ENCODE measurements around the gene ABI3BP.

The ABI3BP gene

DNA sequence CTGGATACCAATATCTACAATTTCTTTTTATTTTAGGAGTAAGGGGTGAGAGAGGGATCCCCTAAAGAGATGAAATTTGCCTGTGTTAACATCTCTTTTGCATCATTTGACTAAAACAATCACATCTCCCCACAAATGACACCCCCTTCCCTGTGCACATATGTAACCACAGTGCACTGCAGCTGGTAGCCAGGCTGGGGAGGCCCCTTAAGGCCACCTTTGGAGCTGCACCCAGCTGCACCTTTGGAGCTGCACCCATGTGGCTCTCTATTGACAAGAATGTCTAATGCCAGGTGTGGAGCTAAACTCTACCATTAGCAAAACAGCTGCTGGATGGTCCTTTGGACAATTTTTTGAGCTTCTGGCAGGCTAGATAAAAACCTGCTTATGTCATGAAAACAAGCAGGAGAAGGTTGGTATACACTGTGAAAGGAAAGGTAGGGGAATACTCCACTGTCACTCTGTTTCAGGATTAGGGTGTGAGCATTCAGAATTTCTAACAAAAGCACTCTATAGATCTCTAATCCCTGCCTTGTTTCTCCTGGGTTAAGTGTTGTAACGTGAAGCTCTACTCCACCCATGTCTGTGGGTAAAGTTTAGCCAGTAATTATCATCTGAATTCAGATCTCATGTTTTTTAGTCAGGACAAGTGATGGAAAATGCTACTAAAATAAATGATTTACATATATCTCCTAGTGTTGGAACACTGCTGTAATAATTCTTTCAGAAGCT, 231.8 kb downstream of the ABI3BP start:
- no peak for DNase-seq

DNA sequence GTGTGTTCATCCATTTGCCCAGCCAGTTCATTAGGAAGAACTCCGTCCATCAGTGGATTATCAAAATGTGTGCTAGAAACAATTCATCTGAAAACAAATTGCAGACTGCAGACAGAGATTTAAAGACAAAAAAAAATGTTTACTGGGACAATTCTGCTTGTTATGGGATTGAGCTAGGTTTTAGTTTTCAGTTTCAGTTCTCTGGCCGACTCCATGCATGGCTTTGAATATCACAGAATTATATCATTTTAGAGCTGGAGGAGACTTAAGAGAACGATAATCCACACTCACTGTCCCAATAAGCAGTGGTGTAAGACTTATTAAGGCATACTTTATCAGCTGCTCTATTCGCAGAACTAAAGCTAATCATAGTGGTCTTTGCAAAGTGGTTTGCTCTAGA, 232.8 kb downstream of the ABI3BP start:
- no peak for DNase-seq

DNA sequence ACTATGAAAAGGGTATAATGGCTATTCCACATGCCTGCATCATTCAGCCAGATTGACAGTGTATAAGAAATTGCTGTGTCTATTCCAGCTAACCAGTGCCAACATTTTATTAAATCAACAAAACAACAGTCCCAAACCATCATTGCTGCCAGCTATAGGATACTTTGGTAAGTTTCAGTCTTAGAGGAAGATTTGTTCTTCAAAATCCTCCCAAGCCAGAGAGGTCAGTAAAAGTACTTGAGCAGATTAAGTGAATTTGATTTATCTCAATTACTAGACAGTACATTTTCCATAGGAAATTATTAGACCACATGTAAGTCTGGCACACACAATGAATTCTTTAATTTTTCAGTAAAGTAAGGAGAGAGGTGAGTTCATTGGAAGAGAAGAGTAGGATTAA, 233.3 kb downstream of the ABI3BP start:
- no peak for DNase-seq

DNA sequence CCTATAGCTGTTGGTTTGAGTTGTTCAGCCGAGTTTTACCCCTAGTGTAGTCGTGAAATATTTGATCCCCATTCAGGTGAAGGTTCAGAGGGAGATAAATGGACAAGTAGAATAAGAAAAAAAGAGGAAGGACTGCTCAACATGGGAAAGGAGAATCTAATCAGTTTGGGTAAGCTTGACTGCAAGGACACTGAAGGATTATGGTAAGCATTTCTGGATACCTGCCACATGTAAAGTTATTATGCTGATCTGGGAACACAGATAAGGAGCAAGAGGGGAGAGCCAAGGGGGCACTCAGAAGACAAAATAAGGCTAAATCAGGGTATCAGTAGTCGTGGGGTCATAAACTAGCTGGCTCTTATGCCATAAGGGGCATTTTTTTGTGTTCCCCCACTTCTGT, 234.1 kb downstream of the ABI3BP start:
- no peak for DNase-seq

DNA sequence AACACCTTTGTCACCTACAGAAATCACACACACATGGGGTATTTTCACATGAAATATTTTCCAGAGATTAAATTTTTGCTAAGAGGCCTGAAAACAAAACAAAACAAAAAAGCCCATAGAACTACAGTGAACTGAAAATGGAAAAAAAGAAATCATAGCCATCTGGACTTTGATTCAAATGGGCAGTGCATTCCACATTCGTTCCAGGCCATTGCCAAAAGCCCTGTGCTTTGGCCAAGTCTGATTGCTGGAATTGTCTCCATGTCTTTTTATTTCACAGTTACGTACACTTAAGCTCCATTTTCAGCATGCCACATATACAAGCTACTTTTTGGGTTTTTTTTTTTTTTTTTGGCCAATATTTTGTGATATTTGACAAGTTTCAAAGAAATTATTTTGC, 236.8 kb downstream of the ABI3BP start:
- no peak for DNase-seq

DNA sequence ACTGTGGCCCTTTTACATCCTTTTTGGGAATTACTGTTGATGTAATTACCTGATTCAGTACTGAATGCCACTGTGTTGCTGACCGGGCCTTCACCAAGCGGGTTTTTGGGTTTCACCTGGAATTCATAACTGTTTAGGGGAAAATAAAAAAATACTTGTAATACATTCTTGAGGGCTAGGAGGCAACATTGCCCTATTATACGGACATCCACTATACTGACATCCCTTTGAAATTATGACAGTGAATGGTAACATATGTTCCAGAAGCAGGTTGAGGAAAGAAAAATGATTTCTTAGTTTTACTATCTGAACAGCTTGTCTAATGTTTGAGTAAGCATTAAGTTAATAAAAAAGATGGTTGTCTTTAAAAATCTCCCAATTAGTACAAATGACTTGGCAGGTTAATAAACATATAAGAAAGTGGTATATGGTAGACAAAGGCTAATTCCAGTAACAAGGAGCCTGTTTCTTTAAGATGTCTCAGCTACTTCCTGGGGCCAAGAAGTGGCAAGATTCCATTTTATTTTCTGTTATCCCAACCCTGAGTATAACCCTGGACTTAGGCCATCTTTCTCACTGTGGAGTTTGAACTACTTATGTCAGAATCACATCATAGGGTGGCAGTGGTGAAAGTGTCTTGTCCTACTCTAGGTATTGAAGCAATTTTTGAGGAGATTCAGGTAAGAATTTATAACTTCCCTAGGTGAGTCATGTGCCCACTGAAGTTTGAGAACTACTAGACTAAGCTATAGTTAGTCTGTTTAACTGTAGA, 238.5 kb downstream of the ABI3BP start:
- no peak for DNase-seq

DNA sequence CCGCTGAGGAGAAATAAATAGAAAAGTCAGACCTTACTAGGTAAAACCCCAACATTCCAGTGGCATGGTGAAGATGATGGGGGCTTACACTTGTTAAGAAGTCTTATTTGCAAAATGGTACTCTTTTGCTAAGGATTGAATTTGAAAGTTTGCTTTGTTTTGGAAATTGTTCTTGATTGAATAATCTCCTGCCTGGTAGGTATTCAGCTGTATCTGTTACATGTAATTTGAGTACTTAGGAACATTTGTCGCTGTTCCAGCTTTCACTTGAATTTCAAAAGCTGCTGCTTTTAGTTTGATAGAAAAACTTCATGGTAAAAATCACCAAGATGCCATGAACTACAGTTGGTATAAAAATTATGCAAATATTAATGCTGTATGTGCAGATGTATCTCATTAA, 239.4 kb downstream of the ABI3BP start:
- no peak for DNase-seq

DNA sequence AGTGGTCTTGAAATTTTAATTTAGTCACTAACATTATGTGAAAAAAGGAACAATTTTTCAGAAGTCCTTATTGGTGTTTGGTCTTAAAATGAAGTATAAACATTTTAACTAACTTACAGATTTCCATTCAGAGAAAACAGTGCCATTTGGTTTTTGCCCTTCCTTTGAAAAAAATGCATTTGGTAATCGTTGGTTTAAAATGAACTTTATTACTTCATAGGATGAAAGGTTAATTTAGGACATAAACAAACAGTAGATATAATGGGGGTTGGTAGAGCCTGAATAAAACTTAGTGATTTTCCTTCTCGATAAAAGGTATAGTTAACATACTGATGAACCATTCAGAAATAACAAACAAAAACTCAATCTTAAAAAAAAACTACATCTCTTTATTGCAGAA, 244.3 kb downstream of the ABI3BP start:
- DNase-seq, result no peak

DNA sequence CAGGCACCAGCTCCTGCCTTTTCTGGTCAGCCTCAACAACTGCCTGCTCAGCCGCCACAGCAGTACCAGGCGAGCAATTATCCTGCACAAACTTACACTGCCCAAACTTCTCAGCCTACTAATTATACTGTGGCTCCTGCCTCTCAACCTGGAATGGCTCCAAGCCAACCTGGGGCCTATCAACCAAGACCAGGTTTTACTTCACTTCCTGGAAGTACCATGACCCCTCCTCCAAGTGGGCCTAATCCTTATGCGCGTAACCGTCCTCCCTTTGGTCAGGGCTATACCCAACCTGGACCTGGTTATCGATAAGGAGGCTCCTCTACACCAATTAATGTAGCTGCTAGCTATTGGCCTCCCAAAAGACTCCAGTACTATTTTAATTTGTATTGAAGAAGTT, 245.0 kb downstream of the ABI3BP start:
- no peak for DNase-seq

DNA sequence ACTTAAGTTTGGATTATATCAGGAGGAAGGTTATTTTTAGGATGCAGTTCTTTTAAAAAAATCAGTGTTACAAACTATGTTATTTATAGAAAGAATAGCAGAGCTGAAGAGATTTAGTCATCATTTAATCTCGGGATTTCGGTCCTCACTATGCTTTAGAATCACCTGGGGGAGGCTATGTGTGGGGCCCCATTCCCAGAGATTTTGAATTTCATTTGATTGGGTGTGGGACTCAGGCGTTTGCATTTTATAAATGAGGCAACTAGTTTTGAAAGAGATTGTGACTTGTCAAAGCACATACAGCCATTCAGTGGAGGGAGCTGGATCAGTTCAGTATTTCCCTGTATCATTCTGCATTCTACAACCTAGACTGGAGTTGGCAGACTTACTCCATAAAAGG, 247.1 kb downstream of the ABI3BP start:
- DNase-seq, result no peak

DNA sequence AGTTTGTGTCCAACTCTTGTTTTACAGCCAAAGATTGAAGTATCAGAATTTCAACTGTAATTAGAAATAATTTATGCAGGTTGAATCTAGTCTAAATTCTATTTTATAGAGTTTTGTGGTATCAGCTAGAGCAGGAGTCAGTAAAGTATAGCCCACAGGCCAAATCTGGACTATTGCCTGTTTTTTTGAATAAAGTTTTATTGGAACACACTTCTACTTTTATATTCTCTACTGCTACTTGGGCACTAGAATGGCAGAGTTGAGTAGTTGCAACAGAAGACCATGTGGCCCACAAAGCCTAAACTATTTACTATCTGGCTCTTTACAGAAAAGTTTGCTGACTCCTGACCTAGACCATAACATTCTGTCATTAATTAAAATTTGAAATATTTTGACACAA, 247.6 kb downstream of the ABI3BP start:
- DNase-seq, result no peak

DNA sequence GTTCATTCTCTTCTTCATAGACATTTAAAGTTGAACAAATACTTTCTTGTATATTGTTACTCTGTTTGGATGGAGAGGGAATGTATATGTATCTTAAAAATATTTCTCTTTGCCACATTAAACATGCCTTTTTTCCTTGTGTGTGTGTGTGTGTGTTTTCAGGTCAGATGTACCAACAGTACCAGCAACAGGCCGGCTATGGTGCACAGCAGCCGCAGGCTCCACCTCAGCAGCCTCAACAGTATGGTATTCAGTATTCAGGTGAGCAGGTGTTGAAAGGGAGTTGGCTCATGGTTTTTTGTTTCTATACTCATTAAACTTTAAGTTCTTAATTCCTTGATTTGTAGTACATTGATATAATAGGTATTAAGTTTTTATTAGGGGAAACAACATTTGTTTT, 248.6 kb downstream of the ABI3BP start:
- no peak for DNase-seq

DNA sequence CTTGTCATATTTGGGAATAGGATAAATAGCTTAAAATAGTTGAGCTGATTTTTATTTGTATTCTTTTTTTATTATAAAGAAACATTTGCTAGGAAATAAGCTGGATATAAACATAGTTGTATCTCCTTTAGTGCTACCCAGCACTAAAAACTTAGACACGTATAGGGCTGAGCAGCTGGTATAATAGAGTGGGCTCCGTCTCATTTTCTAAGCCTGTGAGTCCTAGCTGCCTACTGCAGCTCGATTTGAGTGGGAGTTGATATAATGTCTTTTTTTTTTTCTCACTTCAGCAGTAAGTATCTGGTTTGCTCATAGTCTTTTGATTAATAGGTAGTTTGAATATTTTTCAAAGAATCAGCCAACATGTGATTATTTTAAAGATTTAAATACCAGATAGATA, 249.7 kb downstream of the ABI3BP start:
- no peak for DNase-seq

DNA sequence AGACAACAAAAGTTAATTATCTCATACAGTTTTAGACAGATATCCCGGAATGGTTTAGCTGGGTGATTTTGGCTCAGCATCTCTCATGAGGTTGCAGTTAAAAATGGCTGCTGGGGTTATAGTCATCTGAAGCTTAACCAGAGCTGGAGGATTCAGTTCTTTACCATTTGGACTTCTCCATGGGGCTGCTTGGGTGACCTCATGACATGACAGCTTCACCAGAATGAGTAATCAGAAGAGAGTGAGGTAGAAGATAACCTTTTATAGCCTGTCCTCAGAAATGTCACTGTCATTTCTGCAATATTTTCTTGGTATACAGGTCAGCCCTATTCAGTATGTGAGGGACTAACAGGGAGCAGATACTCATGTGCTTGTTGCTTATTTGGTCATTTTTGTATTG, 253.0 kb downstream of the ABI3BP start:
- DNase-seq, result no peak

DNA sequence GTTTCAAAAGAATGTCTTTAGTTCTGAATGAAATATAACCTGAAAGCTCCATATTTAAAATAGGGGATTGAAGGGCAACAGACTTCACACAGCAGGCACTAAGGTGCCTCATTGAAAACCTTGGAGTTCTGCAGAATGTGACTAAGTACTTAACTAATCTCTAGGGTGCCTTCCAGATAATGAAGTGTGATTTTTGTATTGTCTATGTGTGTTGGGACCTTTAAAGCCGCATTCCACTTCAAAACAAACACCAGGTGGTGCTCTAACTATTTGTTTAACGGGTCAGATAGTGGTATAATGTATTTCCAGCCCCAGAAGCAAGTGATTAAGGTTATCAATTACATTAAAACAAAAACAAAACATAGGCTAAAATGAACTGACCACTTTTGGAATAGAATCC, 255.9 kb downstream of the ABI3BP start:
- DNase-seq, result no peak

DNA sequence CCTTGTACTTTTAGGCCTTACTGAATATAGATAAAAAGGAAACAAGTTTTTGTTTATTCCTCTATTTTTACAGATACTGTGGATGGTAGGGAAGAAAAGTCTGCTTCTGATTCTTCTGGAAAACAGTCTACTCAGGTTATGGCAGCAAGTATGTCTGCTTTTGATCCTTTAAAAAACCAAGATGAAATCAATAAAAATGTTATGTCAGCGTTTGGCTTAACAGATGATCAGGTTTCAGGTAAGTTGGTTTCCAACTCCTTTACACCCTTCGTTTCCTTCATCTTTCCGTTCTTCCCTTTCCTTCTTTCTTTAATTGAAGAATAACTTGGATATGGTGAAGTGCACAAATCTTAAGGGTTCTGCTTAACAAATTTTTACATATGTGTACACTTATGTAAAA, 260.8 kb downstream of the ABI3BP start:
- DNase-seq, result no peak

DNA sequence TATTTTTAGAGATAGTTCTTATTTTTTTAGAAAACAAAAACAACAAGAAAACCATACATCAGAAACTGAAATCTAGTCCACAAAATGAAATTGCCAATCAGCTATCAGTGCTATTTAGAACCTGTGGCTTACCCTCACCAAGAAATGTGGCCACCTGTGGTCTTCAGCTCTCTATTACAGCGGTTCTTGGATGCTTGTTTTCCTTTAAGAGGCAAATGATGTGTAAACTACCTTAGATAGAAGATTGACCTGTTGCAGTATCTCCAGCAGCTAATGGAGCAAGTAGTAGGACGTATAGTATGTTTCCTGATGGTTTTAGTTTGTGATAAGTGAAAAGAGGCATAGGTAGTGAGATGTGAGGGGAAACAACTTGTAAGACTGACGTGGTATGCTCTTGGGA, 262.7 kb downstream of the ABI3BP start:
- DNase-seq, result no peak

DNA sequence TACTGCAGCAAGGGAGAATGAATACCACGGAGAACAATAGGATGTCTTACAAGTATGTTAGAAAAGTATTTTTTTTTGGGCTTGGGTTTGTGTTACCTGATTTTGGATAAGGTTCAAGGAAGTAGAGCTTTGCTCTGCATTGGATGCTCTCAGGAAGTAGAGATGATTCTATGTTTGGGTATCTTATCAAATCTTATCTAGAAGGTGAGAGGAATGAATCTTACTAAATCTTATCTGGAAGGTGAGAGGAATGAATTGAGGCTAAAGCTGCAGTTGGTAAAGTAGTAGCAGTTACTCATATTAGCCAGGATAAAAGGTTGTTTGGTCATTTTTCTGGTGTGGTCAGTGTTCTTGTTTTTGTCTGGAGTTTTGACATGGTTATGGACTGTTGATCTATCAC, 266.5 kb downstream of the ABI3BP start:
- DNase-seq, result no peak

DNA sequence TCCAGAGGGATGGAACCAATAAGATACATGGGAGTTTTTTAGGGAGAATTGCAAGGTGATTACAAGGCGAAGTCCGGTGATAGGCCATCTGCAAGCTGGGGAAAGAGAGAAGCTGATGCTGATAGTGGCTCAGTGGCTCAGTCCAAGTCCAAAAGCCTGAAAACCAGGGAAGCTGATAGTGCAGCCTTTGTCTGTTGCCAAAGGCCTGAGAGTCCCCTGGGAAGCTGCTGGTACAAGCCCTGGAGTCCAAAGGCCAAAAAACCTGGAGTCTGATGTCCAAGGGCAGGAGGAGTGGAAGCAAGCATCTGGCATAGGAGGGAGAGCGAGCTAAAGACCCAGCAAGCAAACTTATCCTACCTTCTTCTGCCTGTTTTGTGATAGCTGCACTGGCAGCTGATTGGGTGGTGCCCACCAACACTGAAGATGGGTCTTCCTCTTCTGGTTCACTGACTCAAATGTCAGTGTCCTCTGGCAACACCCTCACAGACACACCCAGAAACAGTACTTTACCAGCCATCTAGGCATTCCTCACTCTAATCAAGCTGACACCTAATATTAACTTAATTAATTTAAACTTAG, 267.2 kb downstream of the ABI3BP start:
- DNase-seq, result no peak

DNA sequence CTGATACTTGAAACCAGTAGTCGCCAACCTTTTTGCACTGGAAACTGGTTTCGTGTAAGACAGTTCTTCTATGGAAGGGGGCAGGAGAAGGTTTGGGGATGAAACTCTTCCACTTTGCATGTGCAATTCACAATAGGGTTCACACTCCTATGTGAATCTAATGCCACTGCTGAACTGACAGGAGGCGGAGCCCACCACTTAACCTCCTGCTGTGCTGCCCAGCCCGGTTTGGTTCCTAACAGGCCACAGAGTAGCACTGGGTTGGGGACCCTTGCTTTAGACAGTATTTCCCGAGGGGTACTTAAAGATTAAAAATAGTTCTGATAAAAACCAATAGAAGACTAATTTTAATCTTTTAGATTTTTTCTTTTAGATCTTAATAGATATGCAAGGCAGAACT, 272.8 kb downstream of the ABI3BP start:
- DNase-seq, result no peak

DNA sequence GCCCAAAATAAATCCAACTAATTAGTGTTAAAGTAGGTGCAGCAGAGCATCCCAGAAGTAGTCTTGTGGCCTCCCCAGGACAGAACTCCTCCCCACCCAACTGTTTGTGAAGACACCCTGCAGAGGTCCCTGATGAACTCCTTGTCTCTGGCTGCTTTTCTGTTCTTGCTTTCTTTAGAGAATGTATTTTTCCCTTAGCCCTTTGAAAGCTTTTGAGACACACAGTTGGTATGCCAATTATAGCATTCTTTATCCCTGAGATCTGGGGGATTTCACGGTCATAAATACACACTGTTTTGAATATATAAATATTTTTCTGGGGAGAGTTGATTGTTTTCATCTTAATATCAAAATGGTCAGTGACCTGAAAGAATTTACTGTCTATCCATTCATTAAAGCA, 274.1 kb downstream of the ABI3BP start:
- DNase-seq, result no peak

DNA sequence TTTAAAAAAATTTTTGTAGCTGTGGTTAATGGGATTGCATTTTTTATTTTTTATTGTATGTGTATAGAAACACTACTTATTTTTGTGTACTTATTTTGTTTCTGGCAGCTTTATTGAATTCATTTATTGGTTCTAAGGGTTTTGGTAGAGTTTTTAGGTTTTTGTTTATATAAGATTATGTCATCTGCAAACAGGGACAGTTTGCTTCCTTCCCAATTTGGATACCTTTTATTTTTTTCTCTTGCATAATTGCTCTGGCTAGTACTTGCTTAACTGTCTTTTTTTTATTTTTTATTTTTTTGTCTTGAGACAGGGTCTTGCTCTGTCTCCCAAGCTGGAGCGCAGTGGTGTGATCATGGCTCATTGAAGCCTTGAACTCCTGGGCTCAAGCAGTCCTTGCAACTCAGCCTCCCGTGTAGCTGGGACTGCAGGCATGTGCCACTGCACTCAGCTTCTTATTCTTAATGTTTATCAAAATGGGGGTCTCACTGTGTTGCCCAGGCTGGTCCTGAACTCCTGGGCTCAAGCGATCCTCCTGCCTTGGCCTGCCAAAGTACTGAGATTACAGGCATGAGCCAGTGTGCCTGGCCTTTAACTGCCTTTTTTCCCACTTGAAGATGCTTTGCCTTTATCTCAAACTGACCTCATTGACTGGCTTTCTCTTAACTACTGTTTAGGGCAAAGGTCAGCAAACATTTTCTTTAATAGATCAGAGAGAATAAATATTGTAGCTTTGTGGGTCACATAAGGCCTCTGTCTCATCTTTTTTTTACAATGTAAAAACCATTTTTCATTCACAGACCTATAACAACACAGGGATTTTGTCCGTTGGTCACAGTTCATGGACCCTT, 275.4 kb downstream of the ABI3BP start:
- DNase-seq, result no peak

DNA sequence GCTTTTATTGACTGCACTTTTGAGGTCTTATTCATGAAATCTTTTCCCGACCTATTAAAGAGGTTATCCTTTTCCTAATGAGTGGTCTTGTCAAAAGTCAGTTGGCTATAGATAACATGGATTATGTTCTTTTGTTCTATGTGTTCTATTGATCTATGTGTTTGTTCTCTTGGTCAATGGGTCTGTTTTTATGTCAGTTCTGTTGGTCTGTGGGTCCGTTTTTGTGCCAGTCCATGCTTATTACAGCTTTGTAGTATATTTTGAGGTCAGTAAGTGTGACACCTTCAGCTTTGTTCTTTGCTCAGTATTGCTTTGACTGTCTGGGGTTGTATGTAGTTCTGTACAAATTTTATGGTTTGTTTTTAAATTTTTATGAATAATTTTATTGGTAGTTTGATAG, 276.2 kb downstream of the ABI3BP start:
- no peak for DNase-seq

Measured in effector CD4-positive, alpha-beta T cell (primary cell).